ENCODE results near the gene MISP3. TPM values are rescaled to one million over a fixed set of nuclear protein-coding genes. Genes with fewer than 3 reads are reported as not detected.

Gene MISP3
- total and polyA plus RNA-seq, 5 experiments from 2014 or later, result 0.36 to 1.4 (median 0.59) TPM

DNA sequence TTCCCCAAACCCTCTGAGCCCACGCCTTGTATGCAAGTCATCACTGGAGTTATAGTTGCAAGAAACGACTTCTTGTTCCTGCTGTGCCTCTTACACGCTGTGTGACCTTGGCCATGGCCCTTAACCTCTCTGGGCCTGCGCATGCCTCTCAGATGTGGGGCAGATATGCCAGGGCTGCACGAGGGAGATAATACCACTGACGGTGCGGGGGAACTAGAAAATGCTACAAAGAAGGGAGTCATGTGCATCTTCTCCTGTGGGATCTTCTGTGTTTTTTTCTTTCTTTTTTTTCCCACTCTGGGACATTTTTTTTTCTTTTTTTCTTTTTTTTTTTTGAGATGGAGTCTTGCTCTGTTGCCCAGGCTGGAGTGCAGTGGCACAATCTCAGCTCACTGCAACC, 22.3 kb downstream of the MISP3 start:
- peaks cover 0 to 11% (median 0%) of the 10 kb centered on the region in 9 donors for H3K9me3 Mint-ChIP-seq
- H3K27me3 Mint-ChIP-seq, result peaks cover 0 to 2% (median 0%) of the 10 kb centered on the region in 5 donors
- H3K4me1 Mint-ChIP-seq, result peaks cover 12 to 18% (median 14%) of the 10 kb centered on the region in 4 donors
- peaks cover 0 to 21% (median 13%) of the 10 kb centered on the region in 3 donors for H3K36me3 Mint-ChIP-seq
- ATAC-seq, result no peak
- DNase-seq, result no peak
- peak overlapping the region in 4 of 10 donors; percentile 0 to 68 (median 46) for H3K4me3 Mint-ChIP-seq
- POLR2A ChIA-PET, result interaction anchor here (1.3 to 1.5 kb wide), 2 partner anchors 21 to 25 kb away, joined by 3 to 4 read pairs; no protein-coding TSS in a partner anchor
- H3K27ac Mint-ChIP-seq, result peak overlapping the region in 9 of 10 donors; percentile 1 to 88 (median 69)

GRCh38 chr19:14096272-14096992, 23.8 kb downstream of the MISP3 start:
- POLR2A ChIA-PET, result interaction anchor here (0.6 to 1.3 kb wide), 3 partner anchors 14 to 64 kb away, joined by 3 to 4 read pairs (median 3); no protein-coding TSS in a partner anchor
- ATAC-seq (no peak), DNase-seq (no peak)
- H3K4me3 Mint-ChIP-seq, result no peak overlapping the region
- peaks cover 10 to 17% (median 13%) of the 10 kb centered on the region in 4 donors for H3K4me1 Mint-ChIP-seq
- H3K27me3 Mint-ChIP-seq, result peaks cover 0 to under 1% (median 0%) of the 10 kb centered on the region in 5 donors
- H3K36me3 Mint-ChIP-seq, result peaks cover 0 to 30% (median 12%) of the 10 kb centered on the region in 3 donors
- peaks cover 0 to 10% (median 0%) of the 10 kb centered on the region in 9 donors for H3K9me3 Mint-ChIP-seq
- peak overlapping the region in 1 of 10 donors; percentile 32 for H3K27ac Mint-ChIP-seq

GRCh38 chr19:14097532-14098151, 25.1 kb downstream of the MISP3 start:
- Mint-ChIP-seq H3K27ac (peak overlapping the region in 4 of 10 donors; percentile 31 to 77 (median 43)), H3K36me3 (peaks cover 0 to 33% (median 9%) of the 10 kb centered on the region in 3 donors), H3K27me3 (no peaks in the 10 kb centered on the region), H3K4me3 (no peak overlapping the region), H3K4me1 (peaks cover 0 to 9% (median 6%) of the 10 kb centered on the region in 4 donors), H3K9me3 (peaks cover 0 to 7% (median 0%) of the 10 kb centered on the region in 9 donors)
- no peak for DNase-seq
- no peak for ATAC-seq
- POLR2A ChIA-PET, result no interaction called here

- ATAC-seq (no peak), DNase-seq (no peak)
- no peaks in the 10 kb centered on the region for H3K4me1 Mint-ChIP-seq
- no peaks in the 10 kb centered on the region for H3K27me3 Mint-ChIP-seq
- peaks cover 0 to 53% (median 10%) of the 10 kb centered on the region in 3 donors for H3K36me3 Mint-ChIP-seq
- peak overlapping the region in 1 of 10 donors; percentile 65 for H3K27ac Mint-ChIP-seq
- H3K9me3 Mint-ChIP-seq, result no peaks in the 10 kb centered on the region
- H3K4me3 Mint-ChIP-seq, result no peak overlapping the region
- POLR2A ChIA-PET, result no interaction called here
Observed at GRCh38 chr19:14101003-14101545, 28.5 kb downstream of the MISP3 start.

GRCh38 chr19:14102102-14102696, 29.6 kb downstream of the MISP3 start:
- POLR2A ChIA-PET, result interaction anchor here (1.0 to 1.9 kb wide), 2 partner anchors 14 to 405 kb away, joined by 3 to 8 read pairs; no protein-coding TSS in a partner anchor
- ATAC-seq (no peak), DNase-seq (no peak)
- Mint-ChIP-seq H3K27ac (no peak overlapping the region), H3K4me3 (no peak overlapping the region), H3K4me1 (no peaks in the 10 kb centered on the region), H3K36me3 (peaks cover 0 to 52% (median 7%) of the 10 kb centered on the region in 3 donors), H3K27me3 (no peaks in the 10 kb centered on the region), H3K9me3 (no peaks in the 10 kb centered on the region)

GRCh38 chr19:14102756-14103155, 30.2 kb downstream of the MISP3 start:
- no peak overlapping the region for H3K27ac Mint-ChIP-seq
- H3K27me3 Mint-ChIP-seq, result no peaks in the 10 kb centered on the region
- H3K36me3 Mint-ChIP-seq, result peaks cover 0 to 49% (median 7%) of the 10 kb centered on the region in 3 donors
- DNase-seq (no peak), ATAC-seq (no peak)
- POLR2A ChIA-PET, result interaction anchor here (1.0 to 1.9 kb wide), 3 partner anchors 11 to 404 kb away, joined by 3 to 8 read pairs (median 3); no protein-coding TSS in a partner anchor
- no peaks in the 10 kb centered on the region for H3K4me1 Mint-ChIP-seq
- H3K9me3 Mint-ChIP-seq, result no peaks in the 10 kb centered on the region
- no peak overlapping the region for H3K4me3 Mint-ChIP-seq

DNA sequence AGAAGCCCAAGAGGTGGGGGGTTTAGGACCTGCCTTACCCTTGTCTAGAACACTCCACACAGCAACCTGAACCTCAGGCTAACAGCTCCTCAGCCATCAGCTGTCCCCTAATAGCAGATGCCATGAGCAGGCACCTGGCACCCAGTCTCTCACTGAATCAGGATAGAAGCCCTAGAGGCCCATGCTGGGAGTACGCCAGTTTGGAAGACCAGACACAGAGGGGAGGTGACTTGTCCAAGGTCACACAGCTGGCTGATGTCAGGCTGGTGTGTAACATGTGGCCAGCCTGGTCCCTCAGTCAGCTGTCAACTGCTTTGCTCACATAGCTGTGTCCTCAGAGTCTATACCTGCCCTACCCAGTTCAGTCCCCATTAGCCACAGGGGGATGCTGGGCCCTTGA, 30.7 kb downstream of the MISP3 start:
- DNase-seq (no peak), ATAC-seq (no peak)
- Mint-ChIP-seq H3K36me3 (peaks cover 0 to 44% (median 7%) of the 10 kb centered on the region in 3 donors), H3K27ac (no peak overlapping the region), H3K9me3 (no peaks in the 10 kb centered on the region), H3K4me3 (no peak overlapping the region), H3K27me3 (no peaks in the 10 kb centered on the region), H3K4me1 (no peaks in the 10 kb centered on the region)
- POLR2A ChIA-PET, result interaction anchor here (1.0 to 1.9 kb wide), 2 partner anchors 11 to 12 kb away, joined by 3 to 8 read pairs; no protein-coding TSS in a partner anchor

- Mint-ChIP-seq H3K27ac (peak overlapping the region in 1 of 10 donors; percentile 84), H3K27me3 (no peaks in the 10 kb centered on the region), H3K4me1 (peaks cover 0 to 9% (median 4%) of the 10 kb centered on the region in 4 donors), H3K4me3 (no peak overlapping the region), H3K9me3 (no peaks in the 10 kb centered on the region), H3K36me3 (peaks cover 0 to 36% (median 7%) of the 10 kb centered on the region in 3 donors)
- DNase-seq, result no peak
- POLR2A ChIA-PET, result interaction anchor here (0.7 kb wide), 1 partner anchor 259 kb away, joined by 3 read pairs; no protein-coding TSS in a partner anchor
- no peak for ATAC-seq
Observed at GRCh38 chr19:14105680-14106079, 33.1 kb downstream of the MISP3 start.

GRCh38 chr19:14106840-14107239, 34.3 kb downstream of the MISP3 start:
- DNase-seq (no peak), ATAC-seq (no peak)
- Mint-ChIP-seq H3K9me3 (no peaks in the 10 kb centered on the region), H3K27me3 (no peaks in the 10 kb centered on the region), H3K4me3 (no peak overlapping the region), H3K36me3 (peaks cover 0 to 30% (median 7%) of the 10 kb centered on the region in 3 donors), H3K27ac (no peak overlapping the region), H3K4me1 (peaks cover 2 to 20% (median 11%) of the 10 kb centered on the region in 4 donors)
- POLR2A ChIA-PET, result no interaction called here

DNA sequence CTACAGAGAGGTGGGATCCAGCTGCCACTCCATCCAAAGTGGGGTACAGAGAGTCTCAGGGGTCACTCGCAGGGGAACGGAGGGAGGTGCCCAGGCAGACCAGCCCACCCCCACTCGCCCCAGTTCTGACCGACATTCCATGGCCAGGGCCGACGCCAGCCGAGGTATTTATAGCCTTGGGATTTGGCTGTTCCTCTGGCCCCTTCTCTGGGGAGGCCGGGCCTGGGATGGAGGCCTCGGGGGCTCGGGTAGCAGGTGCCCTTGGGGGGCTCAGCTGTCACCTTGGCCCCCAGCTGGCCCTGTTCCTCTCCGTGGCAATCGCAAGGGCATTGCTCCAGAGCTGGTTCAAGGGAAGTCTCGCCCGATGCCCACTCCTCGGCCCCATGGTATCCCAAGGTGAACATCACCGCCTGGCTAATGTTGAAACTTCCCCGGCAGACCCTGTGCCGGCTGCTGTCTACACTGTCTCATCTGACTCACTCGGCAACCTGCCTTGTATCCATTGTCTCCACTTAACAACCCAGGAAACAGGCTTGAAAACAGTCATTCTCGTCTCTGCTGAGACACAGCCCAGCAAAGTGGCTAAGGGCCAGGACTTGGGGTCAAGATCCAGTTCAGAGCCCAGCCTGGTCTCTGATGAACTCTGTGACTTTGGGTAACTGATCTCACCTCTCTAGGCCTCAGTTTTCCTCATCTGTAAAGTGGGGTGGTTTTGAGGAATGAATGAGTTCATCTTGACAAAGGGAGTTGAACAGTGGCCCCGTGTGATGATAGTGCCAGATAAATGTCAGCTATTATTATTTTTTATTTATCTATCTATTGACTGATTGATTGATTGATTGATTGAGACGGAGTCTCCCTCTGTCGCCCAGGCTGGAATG, 35.2 kb downstream of the MISP3 start:
- peaks cover 2 to 30% (median 20%) of the 10 kb centered on the region in 4 donors for H3K4me1 Mint-ChIP-seq
- H3K9me3 Mint-ChIP-seq, result no peaks in the 10 kb centered on the region
- POLR2A ChIA-PET, result no interaction called here
- no peaks in the 10 kb centered on the region for H3K27me3 Mint-ChIP-seq
- H3K4me3 Mint-ChIP-seq, result no peak overlapping the region
- ATAC-seq, result no peak
- H3K27ac Mint-ChIP-seq, result peak overlapping the region in 1 of 10 donors; percentile 46
- H3K36me3 Mint-ChIP-seq, result peaks cover 0 to 25% (median 7%) of the 10 kb centered on the region in 3 donors
- DNase-seq, result no peak

- Mint-ChIP-seq H3K27ac (peak overlapping the region in 7 of 10 donors; percentile 13 to 80 (median 57)), H3K4me3 (no peak overlapping the region), H3K27me3 (no peaks in the 10 kb centered on the region), H3K9me3 (no peaks in the 10 kb centered on the region), H3K4me1 (peaks cover 11 to 54% (median 43%) of the 10 kb centered on the region in 4 donors), H3K36me3 (peaks cover 0 to 12% (median 2%) of the 10 kb centered on the region in 3 donors)
- ATAC-seq (no peak), DNase-seq (no peak)
- POLR2A ChIA-PET, result interaction anchor here (0.7 to 1.3 kb wide), 5 partner anchors 19 to 269 kb away, joined by 3 to 4 read pairs (median 3); no protein-coding TSS in a partner anchor
Observed at GRCh38 chr19:14110650-14111049, 38.1 kb downstream of the MISP3 start.

Data from naive thymus-derived CD8-positive, alpha-beta T cell (primary cell).